Effector memory CD4-positive, alpha-beta T cell (primary cell): ENCODE data around the gene MPI.
"Not testable (repeated sequence)": the region's sequence is repeated elsewhere in the genome, so short reads cannot be mapped to it uniquely, and the experiment has no call there.

Source experiments
- DNase-seq, 3 donors: peaks; one replicate each; pipeline ENCODE4 v3.0.0-alpha.2; 2020
- H3K27ac ChIP-seq: 2 replicates; pipeline ENCODE4 v1.7.0; 2013; ENCODE audit warnings: mild to moderate bottlenecking, low read length, moderate library complexity; ENCODE audit not compliant: insufficient read depth, poor library complexity, severe bottlenecking
- H3K27me3 ChIP-seq: replicated peaks from 2 replicates; pipeline ENCODE4 v1.7.0; 2013; ENCODE audit warnings: mild to moderate bottlenecking, low read length; ENCODE audit not compliant: insufficient read depth, control insufficient read depth, poor library complexity, severe bottlenecking
- H3K36me3 ChIP-seq: 2 replicates; pipeline ENCODE4 v1.7.0; 2013; ENCODE audit warnings: mild to moderate bottlenecking, low read length, moderate library complexity; ENCODE audit not compliant: control insufficient read depth, insufficient read depth
- H3K4me1 ChIP-seq: 2 replicates; pipeline ENCODE4 v1.7.0; 2013; ENCODE audit warnings: low read length, mild to moderate bottlenecking; ENCODE audit not compliant: control insufficient read depth, insufficient read depth, poor library complexity, severe bottlenecking
- H3K4me3 ChIP-seq: 2 replicates; pipeline ENCODE4 v1.7.0; 2013; ENCODE audit warnings: low read length, low read depth, mild to moderate bottlenecking; ENCODE audit not compliant: insufficient read depth, poor library complexity, severe bottlenecking
- H3K9me3 ChIP-seq: 2 replicates; pipeline ENCODE4 v1.7.0; 2013; ENCODE audit warnings: mild to moderate bottlenecking, low read length, moderate library complexity; ENCODE audit not compliant: control insufficient read depth

MPI gene

DNA sequence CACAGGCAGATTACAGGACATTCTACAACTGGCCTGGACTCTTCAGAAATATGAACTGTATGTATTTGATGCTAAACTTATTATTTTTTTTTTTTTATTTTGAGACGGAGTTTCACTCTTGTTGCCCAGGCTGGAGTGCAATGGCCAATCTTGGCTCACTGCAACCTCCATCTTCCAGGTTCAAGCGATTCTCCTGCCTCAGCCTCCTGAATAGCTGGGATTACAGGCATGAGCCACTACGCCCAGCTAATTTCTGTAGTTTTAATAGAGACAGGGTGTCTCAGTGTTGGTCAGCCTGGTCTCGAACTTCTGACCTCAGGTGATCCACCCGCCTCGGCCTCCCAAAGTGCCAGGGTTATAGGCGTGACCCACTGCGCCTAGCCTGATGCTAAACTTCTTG, 24.0 kb downstream of the MPI start:
- not testable (repeated sequence) for DNase-seq, H3K4me1 ChIP-seq, H3K9me3 ChIP-seq, H3K27ac ChIP-seq, H3K4me3 ChIP-seq, H3K27me3 ChIP-seq
- peaks cover 14% of the 10 kb centered on the region for H3K36me3 ChIP-seq

DNA sequence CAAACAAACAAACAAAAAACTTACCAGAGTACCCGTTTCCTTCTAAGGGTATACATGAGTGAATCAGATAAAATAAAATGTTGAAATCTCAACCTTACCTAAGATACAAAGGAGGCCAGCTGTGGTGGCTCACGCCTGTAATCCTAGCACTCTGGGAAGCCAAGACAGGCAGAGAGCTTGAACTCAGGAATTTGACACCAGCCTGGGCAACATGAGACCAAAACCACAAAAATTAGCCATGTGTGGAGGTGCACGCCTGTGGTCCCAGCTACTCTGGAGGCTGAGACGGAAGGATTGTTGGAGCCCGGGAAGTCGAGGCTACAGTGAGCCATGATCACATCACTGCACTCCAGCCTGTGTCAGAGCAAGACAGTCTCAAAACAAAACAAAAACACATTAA, 27.8 kb downstream of the MPI start:
- Histone ChIP-seq H3K36me3 (peaks cover 26% of the 10 kb centered on the region), H3K27ac (no peak overlapping the region), H3K4me3 (no peak overlapping the region), H3K4me1 (no peaks in the 10 kb centered on the region), H3K9me3 (no peaks in the 10 kb centered on the region), H3K27me3 (no peaks in the 10 kb centered on the region)
- DNase-seq = no peak

DNA sequence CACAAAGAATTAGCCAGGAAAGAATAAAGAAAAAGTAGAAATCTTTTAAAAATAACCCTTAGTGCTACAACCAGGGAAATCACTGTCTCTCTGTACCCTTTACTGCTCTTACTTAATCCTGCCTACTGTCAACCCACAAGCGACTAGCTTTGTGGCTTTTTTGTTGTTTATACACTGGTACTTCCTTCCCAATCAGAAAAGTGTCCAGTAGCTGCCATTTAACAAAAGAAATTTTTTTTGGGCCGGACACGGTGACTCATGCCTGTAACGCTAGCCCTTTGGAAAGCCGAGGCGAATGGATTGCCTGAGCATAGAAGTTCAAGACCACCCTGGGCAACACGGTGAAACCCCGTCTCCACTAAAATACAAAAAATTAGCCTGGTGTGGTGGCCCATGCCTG, 30.6 kb downstream of the MPI start:
- H3K27ac ChIP-seq = no peak overlapping the region
- peaks cover 35% of the 10 kb centered on the region for H3K36me3 ChIP-seq
- no peak overlapping the region for H3K4me3 ChIP-seq
- H3K27me3 ChIP-seq = no peaks in the 10 kb centered on the region
- no peaks in the 10 kb centered on the region for H3K4me1 ChIP-seq
- no peak for DNase-seq
- no peaks in the 10 kb centered on the region for H3K9me3 ChIP-seq

- Histone ChIP-seq H3K4me1 (no peaks in the 10 kb centered on the region), H3K4me3 (no peak overlapping the region), H3K27ac (no peak overlapping the region), H3K27me3 (no peaks in the 10 kb centered on the region), H3K36me3 (peaks cover 45% of the 10 kb centered on the region), H3K9me3 (no peaks in the 10 kb centered on the region)
- no peak for DNase-seq
Measured at GRCh38 chr15:74924525-74924924, 34.7 kb downstream of the MPI start.

DNA sequence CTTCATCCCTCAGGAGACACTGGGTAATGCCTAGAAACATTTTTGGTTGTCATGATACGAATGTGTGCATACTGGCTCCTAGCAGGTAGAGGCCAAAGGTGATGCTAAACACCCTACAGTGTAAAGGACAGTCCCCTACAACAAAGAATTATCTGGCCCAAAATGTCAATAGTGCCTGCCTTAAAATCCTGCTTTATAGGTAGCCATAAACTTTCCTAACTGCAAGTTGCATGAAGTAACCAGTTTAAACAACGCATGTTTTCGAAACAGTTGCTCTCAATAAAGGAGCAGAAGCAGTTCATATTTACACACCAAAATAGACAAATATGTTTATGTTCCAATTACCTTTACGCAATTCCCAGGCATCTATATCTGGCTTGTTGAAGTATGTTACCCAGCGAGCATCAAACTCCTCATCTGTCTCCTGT, 38.9 kb downstream of the MPI start:
- Histone ChIP-seq H3K36me3 (peaks cover 33% of the 10 kb centered on the region), H3K27ac (no peak overlapping the region), H3K4me1 (no peaks in the 10 kb centered on the region), H3K4me3 (no peak overlapping the region), H3K9me3 (no peaks in the 10 kb centered on the region), H3K27me3 (no peaks in the 10 kb centered on the region)
- no peak for DNase-seq

GRCh38 chr15:74933573-74933972, 43.7 kb downstream of the MPI start:
- H3K36me3 ChIP-seq = peaks cover 10% of the 10 kb centered on the region
- no peak overlapping the region for H3K4me3 ChIP-seq
- no peak overlapping the region for H3K27ac ChIP-seq
- DNase-seq = no peak
- no peaks in the 10 kb centered on the region for H3K9me3 ChIP-seq
- H3K4me1 ChIP-seq = peaks cover 14% of the 10 kb centered on the region
- no peaks in the 10 kb centered on the region for H3K27me3 ChIP-seq

GRCh38 chr15:74935193-74935592, 45.4 kb downstream of the MPI start:
- H3K27ac ChIP-seq, H3K4me3 ChIP-seq, H3K9me3 ChIP-seq, H3K36me3 ChIP-seq, DNase-seq, H3K27me3 ChIP-seq: not testable (repeated sequence)
- peaks cover 14% of the 10 kb centered on the region for H3K4me1 ChIP-seq

DNA sequence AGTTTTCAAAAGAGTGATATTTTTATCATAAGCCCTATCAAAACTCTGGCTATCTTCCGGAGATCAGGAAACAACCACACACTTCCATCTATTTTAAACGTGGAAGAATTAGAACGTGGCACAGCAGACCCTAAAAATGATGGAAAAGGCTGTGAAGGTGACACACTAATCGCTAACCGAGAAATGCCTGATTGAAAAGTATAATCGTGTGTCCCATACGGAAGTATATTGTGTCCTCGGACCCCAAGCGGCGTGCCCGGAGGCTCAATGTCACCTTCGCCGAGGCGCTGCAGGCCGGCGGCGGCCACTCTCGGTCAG, 47.4 kb downstream of the MPI start:
- DNase-seq = no peak
- H3K27me3 ChIP-seq = no peaks in the 10 kb centered on the region
- H3K27ac ChIP-seq = peak overlapping the region; percentile 80
- H3K4me3 ChIP-seq = peak overlapping the region; percentile 99
- H3K9me3 ChIP-seq = no peaks in the 10 kb centered on the region
- H3K4me1 ChIP-seq = peaks cover 14% of the 10 kb centered on the region
- H3K36me3 ChIP-seq = no peaks in the 10 kb centered on the region

GRCh38 chr15:74937590-74938371, 47.9 kb downstream of the MPI start, which contains the start of gene COX5A:
Gene COX5A, minus strand, starts transcription at chr15:74938073. Its CDS starts 59 bp downstream, at chr15:74938014.
- no peaks in the 10 kb centered on the region for H3K27me3 ChIP-seq
- H3K4me1 ChIP-seq = peaks cover 14% of the 10 kb centered on the region
- peak; percentile 82 to 89 (median 86) for DNase-seq
- peak within 1 kb of the TSS; percentile 80 for H3K27ac ChIP-seq
- H3K9me3 ChIP-seq = no peaks in the 10 kb centered on the region
- H3K4me3 ChIP-seq = peak within 1 kb of the TSS; percentile 99
- H3K36me3 ChIP-seq = no peaks in the 10 kb centered on the region

GRCh38 chr15:74950078-74950908, 60.5 kb downstream of the MPI start:
- no peaks in the 10 kb centered on the region for H3K36me3 ChIP-seq
- DNase-seq = peak; percentile 52 to 65 (median 59)
- no peak overlapping the region for H3K4me3 ChIP-seq
- no peaks in the 10 kb centered on the region for H3K9me3 ChIP-seq
- H3K4me1 ChIP-seq = no peaks in the 10 kb centered on the region
- no peaks in the 10 kb centered on the region for H3K27me3 ChIP-seq
- H3K27ac ChIP-seq = no peak overlapping the region
